GM18502 (cell line): ENCODE results near the gene SHANK1.

Experiments
- ATAC-seq: cut with Tn5 transposase; IDR thresholded peaks from one replicate; pipeline ENCODE4 v1.9.1; 2021; ENCODE audit warnings: mild to moderate bottlenecking; ENCODE audit not compliant: unreplicated experiment, poor library complexity

Gene SHANK1

GRCh38 chr19:50695251-50696093 is 24.1 kb downstream of the SHANK1 start:
- no peak for ATAC-seq

GRCh38 chr19:50694815-50695145 is 24.8 kb downstream of the SHANK1 start:
- ATAC-seq: no peak

GRCh38 chr19:50693064-50693975 is 26.3 kb downstream of the SHANK1 start:
- no peak for ATAC-seq

GRCh38 chr19:50690439-50690838 is 29.2 kb downstream of the SHANK1 start:
- no peak for ATAC-seq

- ATAC-seq: no peak
These were observed 30.8 kb downstream of the SHANK1 start for GRCh38 chr19:50688766-50689165.

GRCh38 chr19:50686310-50687032 is 33.1 kb downstream of the SHANK1 start:
- no peak for ATAC-seq

GRCh38 chr19:50679177-50680125 is 40.2 kb downstream of the SHANK1 start:
- ATAC-seq: peak; percentile 83

- no peak for ATAC-seq
These were observed 41.3 kb downstream of the SHANK1 start for GRCh38 chr19:50678323-50678722.

- ATAC-seq: no peak
These were observed 42.0 kb downstream of the SHANK1 start for GRCh38 chr19:50677636-50678035.

- no peak for ATAC-seq
These were observed 42.9 kb downstream of the SHANK1 start for GRCh38 chr19:50676625-50677197.

- ATAC-seq: no peak
These were observed 46.5 kb downstream of the SHANK1 start for GRCh38 chr19:50673118-50673517.

- no peak for ATAC-seq
These were observed 49.6 kb downstream of the SHANK1 start for GRCh38 chr19:50670102-50670380.

- no peak for ATAC-seq
These were observed 50.1 kb downstream of the SHANK1 start for GRCh38 chr19:50669302-50670101.

- ATAC-seq: no peak
These were observed 50.7 kb downstream of the SHANK1 start for GRCh38 chr19:50668879-50669278.

GRCh38 chr19:50668416-50668815 is 51.2 kb downstream of the SHANK1 start:
- ATAC-seq: no peak

- ATAC-seq: no peak
These were observed 51.8 kb downstream of the SHANK1 start for GRCh38 chr19:50667759-50668231.

- no peak for ATAC-seq
These were observed 52.3 kb downstream of the SHANK1 start for GRCh38 chr19:50667177-50667758.
